K562 (cell line): ENCODE measurements around the gene NBPF6. TPM values are rescaled to one million over a fixed set of nuclear protein-coding genes. Genes with fewer than 3 reads are reported as not detected.
A peak's percentile ranks its signal among the peaks of the same experiment; 100 is the strongest.
"Not testable (repeated sequence)": the region's sequence is repeated elsewhere in the genome, so short reads cannot be mapped to it uniquely, and the experiment has no call there.

Source experiments
- ATAC-seq: fragments of 200-7000 bp; cut with Tn5 transposase; 3 replicates; pipeline ENCODE4 v1.9.1; 2020; ENCODE audit warnings: moderate library complexity
- Bru-seq: library from RNA; stranded (reverse); fragments of 400-500 nt; gene quantifications from one replicate; lab custom pipeline; 2021; lab: Mats Ljungman, UMichigan
- BruChase-seq, 2 experiments: library from RNA; stranded (reverse); fragments of 400-500 nt; gene quantifications; one replicate each; lab custom pipeline; 2021; lab: Mats Ljungman, UMichigan
- BruUV-seq: library from RNA; stranded (reverse); fragments of 400-500 nt; replicated peaks from 2 replicates; lab custom pipeline; 2021; lab: Mats Ljungman, UMichigan
- CTCF ChIA-PET: fragments of 300-600 bp; formaldehyde crosslinking; extraction: SDS; loops from one replicate; lab custom pipeline; 2021; ENCODE audit warnings: low intra/inter-chr PET ratio; lab: Yijun Ruan, JAX
- POLR2A ChIA-PET: fragments of 300-600, 350-650 bp; sonication (Branson Sonifier 250); formaldehyde crosslinking; extraction: SDS; loops from one replicate; lab custom pipeline; 2021; ENCODE audit warnings: antibody characterized with exemption, inconsistent platforms; lab: Yijun Ruan, JAX
- DNase-seq, 4 experiments: peaks; one replicate each; pipeline versions ENCODE4 v3.0.0 to v3.0.0-alpha.2; 2011 to 2018; ENCODE audit warnings: low spot score in 3 of 4, mixed read lengths in 3 of 4; ENCODE audit errors: extremely low read depth in 1 of 4
- FAIRE-seq: peaks from 2 replicates; lab custom pipeline; 2011; peaks lifted over from hg19 to GRCh38; lab: Jason Lieb, UNC
- H2AFZ ChIP-seq: 2 replicates; pipeline ENCODE4 v1.6.0; 2011; ENCODE audit warnings: low read depth, low read length, control low read depth, inconsistent platforms
- H3K27ac ChIP-seq: fragments of 200-600 bp; 3 replicates; pipeline ENCODE4 v1.8.0; 2011; ENCODE audit warnings: low read depth, mild to moderate bottlenecking, control low read depth, inconsistent platforms, low read length, moderate library complexity, mixed read lengths; ENCODE audit errors: extremely low read depth
- H3K27me3 ChIP-seq, 2 experiments: fragments of 300-600 bp in 1 of 2; 2 replicates in 1 of 2; 3 replicates in 1 of 2; pipeline versions ENCODE4 v1.6.0 to v1.8.0; 2011; ENCODE audit warnings: inconsistent platforms in 2 of 2, low read length in 2 of 2, mild to moderate bottlenecking in 1 of 2, mixed read lengths in 1 of 2, moderate library complexity in 1 of 2; ENCODE audit not compliant: control insufficient read depth in 2 of 2, insufficient read depth in 2 of 2
- H3K36me3 ChIP-seq: fragments of 300-600 bp; 3 replicates; pipeline ENCODE4 v1.8.0; 2011; ENCODE audit warnings: mild to moderate bottlenecking, low read length, inconsistent platforms; ENCODE audit not compliant: control insufficient read depth, insufficient read depth
- H3K4me1 ChIP-seq, 2 experiments: fragments of 200-600 bp in 1 of 2; replicated peaks in 1 of 2; 2 replicates in 1 of 2; 3 replicates in 1 of 2; pipeline versions ENCODE4 v1.5.1 to v1.8.0; 2011; ENCODE audit warnings: inconsistent platforms in 2 of 2, low read length in 2 of 2, mild to moderate bottlenecking in 1 of 2, mixed read lengths in 1 of 2, moderate library complexity in 1 of 2; ENCODE audit not compliant: control insufficient read depth in 2 of 2, insufficient read depth in 2 of 2
- H3K4me2 ChIP-seq: 2 replicates; pipeline ENCODE4 v1.6.1; 2011; ENCODE audit warnings: low read length, control low read depth, inconsistent platforms, mixed read lengths; ENCODE audit not compliant: insufficient read depth
- H3K4me3 ChIP-seq: fragments of 200-600 bp; sonication (generic), shearing (Covaris generic); 2 replicates; pipeline ENCODE4 v1.5.1; 2016; ENCODE audit warnings: control low read depth, inconsistent platforms
- H3K79me2 ChIP-seq: fragments of 200-600 bp; 3 replicates; pipeline ENCODE4 v1.8.0; 2011; ENCODE audit warnings: low read length, inconsistent platforms; ENCODE audit not compliant: control insufficient read depth, insufficient read depth
- H3K9ac ChIP-seq, 2 experiments: 2 replicates each; pipeline versions ENCODE4 v1.6.0 to v1.6.1; 2011; ENCODE audit warnings: low read depth in 2 of 2, low read length in 2 of 2, control low read depth in 1 of 2, inconsistent platforms in 1 of 2, mild to moderate bottlenecking in 1 of 2, mixed read lengths in 1 of 2; ENCODE audit not compliant: insufficient read depth in 1 of 2
- H3K9me1 ChIP-seq: one replicate; pipeline ENCODE4 v1.6.0; 2011; ENCODE audit warnings: inconsistent platforms, mild to moderate bottlenecking, low read length, moderate library complexity; ENCODE audit not compliant: control insufficient read depth, insufficient read depth
- H3K9me3 ChIP-seq: replicated peaks from 2 replicates; pipeline ENCODE4 v1.5.1; 2011; ENCODE audit warnings: low read depth, low read length, inconsistent platforms; ENCODE audit not compliant: control insufficient read depth, insufficient read depth
- H4K20me1 ChIP-seq: replicated peaks from 2 replicates; pipeline ENCODE4 v1.6.1; 2011; ENCODE audit warnings: low read length, inconsistent platforms, mixed read lengths; ENCODE audit not compliant: control insufficient read depth, insufficient read depth
- WGBS: fragments of 100-300 bp; shearing (Covaris generic); methylation state at CpG from one replicate; pipeline ENCODE4 v1.1.6; 2016; ENCODE audit warnings: low coverage, mixed read lengths; ENCODE audit not compliant: insufficient coverage; ENCODE audit errors: missing lambda C conversion rate; 5-methylcytosine and 5-hydroxymethylcytosine counted together
- in situ Hi-C: fragments of 300-500 bp; cut with MboI; formaldehyde crosslinking; loops from 4 replicates; pipeline ENCODE4 v1.15.0; 2018; ENCODE audit warnings: inconsistent platforms, mixed read lengths
- intact Hi-C: fragments of 100-400 bp; cut with micrococcal nuclease; formaldehyde crosslinking; loops from 2 replicates; pipeline ENCODE4 v1.14.2; 2022
- long read RNA-seq, 3 experiments: library from polyadenylated mRNA in 2 of 3; library from RNA in 1 of 3; unstranded in 2 of 3; stranded (forward) in 1 of 3; transcript quantifications; one replicate each; pipeline ENCODE4 v2.0.0, GENCODE V29; 2019 to 2022
- polyA minus RNA-seq, 3 experiments: library from RNA; depleted of rRNA, polyadenylated mRNA; stranded (reverse); fragments of >200 nt; gene quantifications; 2 replicates each; pipeline ENCODE4 v1.2.3, GENCODE V29; 2011
- polyA plus RNA-seq, 8 experiments: library from polyadenylated mRNA; depleted of rRNA in 4 of 8; stranded (reverse) in 5 of 8; unstranded in 3 of 8; fragments of >200 nt; fragmentation: Nextera tagmentation in 2 of 8; fragmentation: Illumina TruSeq in 1 of 8; extraction: Ambion mirVana in 2 of 8; extraction: Trizol in 1 of 8; gene quantifications; 2 replicates each; pipeline versions ENCODE4 v1.2.1 to v1.2.3, GENCODE V29; 2011 to 2014; ENCODE audit warnings: inconsistent platforms in 1 of 8, missing spikeins in 1 of 8
- total RNA-seq, 7 experiments: library from RNA; depleted of rRNA in 6 of 7; stranded (reverse); fragments of >200 nt in 6 of 7; fragmentation: Illumina TruSeq in 2 of 7; extraction: Trizol in 2 of 7; gene quantifications; 2 replicates each; pipeline versions ENCODE4 v1.2.1 to v1.2.3, GENCODE V29; 2011 to 2021; ENCODE audit warnings: low replicate concordance in 1 of 7

The NBPF6 gene, protein sequence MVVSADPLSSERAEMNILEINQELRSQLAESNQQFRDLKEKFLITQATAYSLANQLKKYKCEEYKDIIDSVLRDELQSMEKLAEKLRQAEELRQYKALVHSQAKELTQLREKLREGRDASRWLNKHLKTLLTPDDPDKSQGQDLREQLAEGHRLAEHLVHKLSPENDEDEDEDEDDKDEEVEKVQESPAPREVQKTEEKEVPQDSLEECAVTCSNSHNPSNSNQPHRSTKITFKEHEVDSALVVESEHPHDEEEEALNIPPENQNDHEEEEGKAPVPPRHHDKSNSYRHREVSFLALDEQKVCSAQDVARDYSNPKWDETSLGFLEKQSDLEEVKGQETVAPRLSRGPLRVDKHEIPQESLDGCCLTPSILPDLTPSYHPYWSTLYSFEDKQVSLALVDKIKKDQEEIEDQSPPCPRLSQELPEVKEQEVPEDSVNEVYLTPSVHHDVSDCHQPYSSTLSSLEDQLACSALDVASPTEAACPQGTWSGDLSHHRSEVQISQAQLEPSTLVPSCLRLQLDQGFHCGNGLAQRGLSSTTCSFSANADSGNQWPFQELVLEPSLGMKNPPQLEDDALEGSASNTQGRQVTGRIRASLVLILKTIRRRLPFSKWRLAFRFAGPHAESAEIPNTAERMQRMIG
- total RNA-seq (2011; cell fraction: chromatin; rRNA removed; ENCODE audit: low replicate concordance) = 6.1 and 10.4 TPM in 2 replicates
- 2.5 and 3.0 TPM in 2 replicates for total RNA-seq (2011; cell fraction: nucleolus; rRNA removed)
- total RNA-seq (2011; cell fraction: nucleoplasm; rRNA removed) = 4.1 TPM in 2 replicates
- 5.0 and 6.0 TPM in 2 replicates for total RNA-seq (2014; rRNA removed)
- total RNA-seq (2014; rRNA removed; fragmentation: Illumina TruSeq; extraction: Trizol) = 7.2 and 7.5 TPM in 2 replicates
- total RNA-seq (2015; rRNA removed; fragmentation: Illumina TruSeq; extraction: Trizol) = 7.6 and 8.3 TPM in 2 replicates
- 6.1 and 6.5 TPM in 2 replicates for total RNA-seq (2021)
- 4.2 and 5.8 TPM in 2 replicates for polyA plus RNA-seq (2011; rRNA removed)
- 1.7 and 2.5 TPM in 2 replicates for polyA plus RNA-seq (2011; cell fraction: cytosol; rRNA removed)
- 15.4 and 15.6 TPM in 2 replicates for polyA plus RNA-seq (2011; cell fraction: nucleus; rRNA removed)
- polyA plus RNA-seq (2012) = 7.0 and 8.8 TPM in 2 replicates
- polyA plus RNA-seq (2014; fragmentation: Illumina TruSeq; extraction: Trizol) = 8.7 and 10.0 TPM in 2 replicates
- polyA plus RNA-seq (2014; fragmentation: Nextera tagmentation; extraction: Ambion mirVana) = 1 to 10 TPM; 2.7 to 3.6 TPM
- 4.0 and 4.9 TPM in 2 replicates for polyA plus RNA-seq (2014; rRNA removed)
- 2.6 and 6.7 TPM in 2 replicates for polyA minus RNA-seq (2011; rRNA and poly(A)+ RNA removed)
- 0.38 and 4.0 TPM in 2 replicates for polyA minus RNA-seq (2011; cell fraction: cytosol; rRNA and poly(A)+ RNA removed)
- 1.5 and 5.8 TPM in 2 replicates for polyA minus RNA-seq (2011; cell fraction: nucleus; rRNA and poly(A)+ RNA removed)
- percentile 42 among the genes with signal in this experiment for Bru-seq, nascent RNA
- percentile 51 among the genes with signal in this experiment for BruChase-seq, experiment 1, labeled RNA remaining after a 2-hour chase
- percentile 53 among the genes with signal in this experiment for BruChase-seq, experiment 2, labeled RNA remaining after a 6-hour chase
- long read RNA-seq, experiment 1, partial matches to known transcripts = 6 of 19 reads
- long read RNA-seq, experiment 1, other reads (novel, unspliced or antisense) = 13 of 19 reads
- long read RNA-seq, experiment 2 = 0 reads
- long read RNA-seq, experiment 3 = 0 reads

DNA sequence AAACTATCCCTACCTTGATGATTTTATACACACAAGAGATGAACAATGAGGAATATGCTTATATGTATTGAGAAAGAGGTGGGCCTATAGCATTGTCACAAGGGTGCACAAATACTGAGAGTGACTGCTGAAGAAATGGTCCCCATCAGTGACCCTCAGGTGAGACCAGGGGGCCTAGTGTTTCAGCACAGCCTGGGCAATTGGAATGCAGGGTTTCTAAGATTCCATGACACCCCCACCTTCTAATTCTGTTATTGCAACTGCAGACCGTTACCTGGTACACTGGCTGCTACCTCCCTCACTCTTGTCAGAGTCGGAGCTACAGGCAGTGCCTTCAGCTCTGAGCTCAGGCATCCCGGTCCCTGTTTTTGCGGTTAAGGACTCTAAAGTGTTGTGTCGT lies at the start of gene NBPF6:
NBPF6 (plus strand) TSS at position 301 of the 400 bp plus-strand sequence. CDS start 259 bp downstream, outside the sequence.
- DNase-seq, BruUV-seq: not testable (repeated sequence)

DNA sequence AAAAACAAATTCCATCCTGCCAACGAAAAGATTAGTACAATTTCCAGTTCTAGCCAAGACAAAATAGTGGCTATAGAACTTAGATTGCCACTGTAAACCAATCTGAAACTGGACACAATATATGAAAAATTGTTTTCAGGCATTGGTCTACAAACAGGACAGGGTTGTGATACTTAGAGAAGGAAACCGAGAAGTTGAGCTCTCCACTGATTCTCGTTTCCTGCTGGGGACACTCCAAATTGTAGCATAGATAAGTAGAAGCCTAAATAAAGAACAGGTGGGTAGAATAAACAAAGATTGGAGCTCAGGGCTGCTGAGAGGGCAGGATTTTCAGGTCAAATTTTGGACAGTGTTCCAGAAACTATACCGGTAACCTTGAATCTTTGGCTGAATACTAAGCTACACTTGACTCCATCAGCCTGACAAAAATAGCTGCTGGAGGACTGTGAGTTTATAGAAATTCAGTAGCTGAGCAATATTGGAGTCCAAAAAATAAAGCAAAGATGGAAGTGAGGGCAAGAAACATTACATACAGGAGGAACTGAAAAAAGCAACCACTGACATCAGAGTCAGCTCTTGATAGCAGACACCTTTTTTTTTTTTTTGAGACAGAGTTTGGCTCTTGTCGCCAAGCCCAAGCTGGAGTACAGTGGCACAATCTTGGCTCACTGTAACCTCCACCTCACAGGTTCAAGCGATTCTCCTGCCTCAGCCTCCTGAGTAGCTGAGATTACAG lies 38.9 kb upstream of the NBPF6 start:
- in situ Hi-C loops, POLR2A ChIA-PET: not testable (repeated sequence)

More for the DNA sequence above, at the start of gene NBPF6:
- H3K4me3 ChIP-seq, H3K9ac ChIP-seq, FAIRE-seq, H3K79me2 ChIP-seq, CTCF ChIA-PET, H3K36me3 ChIP-seq, H3K27ac ChIP-seq, H3K9me1 ChIP-seq, ATAC-seq, H3K4me2 ChIP-seq, intact Hi-C loops, H2AFZ ChIP-seq, H4K20me1 ChIP-seq, H3K9me3 ChIP-seq, POLR2A ChIA-PET, H3K27me3 ChIP-seq, H3K4me1 ChIP-seq: not testable (repeated sequence)
- WGBS = no CpG with 5 or more reads among the region's 5 CpGs
- in situ Hi-C loops = loop anchor here (25.0 kb wide), 1 partner anchor 238 kb away; the partner anchor contains the start of gene SLC25A24

More for the DNA sequence above, 38.9 kb upstream of the NBPF6 start:
- intact Hi-C loops, H3K9me3 ChIP-seq, DNase-seq, H3K79me2 ChIP-seq, BruUV-seq, H3K36me3 ChIP-seq, H2AFZ ChIP-seq, H3K27ac ChIP-seq, H3K27me3 ChIP-seq, H4K20me1 ChIP-seq, CTCF ChIA-PET, H3K9me1 ChIP-seq, H3K9ac ChIP-seq, H3K4me2 ChIP-seq, H3K4me1 ChIP-seq, FAIRE-seq, H3K4me3 ChIP-seq: not testable (repeated sequence)
- WGBS = no CpG with 5 or more reads among the region's 6 CpGs
- ATAC-seq = peak; percentile 46
